GM21367 (cell line): ENCODE data around the gene CELSR2.
"Not testable (repeated sequence)": the region's sequence is repeated elsewhere in the genome, so short reads cannot be mapped to it uniquely, and the experiment has no call there.

ENCODE experiments used
- ATAC-seq: cut with Tn5 transposase; IDR thresholded peaks from one replicate; pipeline ENCODE4 v1.9.1; 2021; ENCODE audit not compliant: unreplicated experiment

The CELSR2 gene

DNA sequence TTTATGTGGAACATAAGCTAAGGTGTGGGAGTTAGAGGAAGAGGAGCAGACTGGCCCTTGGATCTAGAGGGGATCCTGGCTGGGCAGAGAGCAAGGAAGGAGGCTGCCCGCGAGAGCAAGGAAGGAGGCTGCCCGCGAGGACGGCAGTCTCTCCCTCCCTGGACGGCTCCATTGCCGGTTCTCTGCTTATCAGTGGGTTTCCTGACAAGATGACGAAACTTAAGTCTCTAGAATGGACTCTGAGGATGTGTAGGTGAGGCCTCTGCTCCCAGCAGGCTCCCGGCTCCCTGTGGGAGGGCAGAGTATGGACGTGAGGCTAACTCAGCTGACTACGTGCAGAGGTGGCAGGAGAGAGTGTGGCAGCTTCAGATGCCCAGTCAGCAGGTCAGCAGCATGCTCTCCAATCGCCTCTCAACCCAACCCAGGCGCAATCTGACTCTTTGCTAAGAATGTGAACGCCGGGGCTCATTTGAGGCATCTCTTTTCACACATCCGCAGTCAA, 51.4 kb downstream of the CELSR2 start:
- ATAC-seq, result no peak

DNA sequence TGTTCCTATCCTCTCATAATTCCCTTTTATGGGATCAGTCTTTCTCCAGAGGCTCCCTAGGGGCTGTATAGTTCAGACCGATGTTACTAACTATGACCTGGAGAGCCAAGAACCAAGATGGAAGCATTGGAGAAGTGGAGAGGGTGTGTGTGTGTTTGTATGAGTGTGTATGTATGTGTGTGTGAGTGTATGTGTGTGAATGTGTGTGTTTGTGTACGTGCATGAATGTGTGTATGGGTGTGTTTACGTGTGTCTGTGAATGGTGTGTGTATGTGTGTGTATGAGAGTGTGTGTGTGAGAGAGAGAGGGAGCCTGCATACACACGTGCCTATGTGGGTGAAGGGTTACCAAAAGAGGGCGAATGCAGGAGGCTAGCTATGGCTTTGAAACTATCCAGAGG, 52.5 kb downstream of the CELSR2 start:
- ATAC-seq, result no peak

DNA sequence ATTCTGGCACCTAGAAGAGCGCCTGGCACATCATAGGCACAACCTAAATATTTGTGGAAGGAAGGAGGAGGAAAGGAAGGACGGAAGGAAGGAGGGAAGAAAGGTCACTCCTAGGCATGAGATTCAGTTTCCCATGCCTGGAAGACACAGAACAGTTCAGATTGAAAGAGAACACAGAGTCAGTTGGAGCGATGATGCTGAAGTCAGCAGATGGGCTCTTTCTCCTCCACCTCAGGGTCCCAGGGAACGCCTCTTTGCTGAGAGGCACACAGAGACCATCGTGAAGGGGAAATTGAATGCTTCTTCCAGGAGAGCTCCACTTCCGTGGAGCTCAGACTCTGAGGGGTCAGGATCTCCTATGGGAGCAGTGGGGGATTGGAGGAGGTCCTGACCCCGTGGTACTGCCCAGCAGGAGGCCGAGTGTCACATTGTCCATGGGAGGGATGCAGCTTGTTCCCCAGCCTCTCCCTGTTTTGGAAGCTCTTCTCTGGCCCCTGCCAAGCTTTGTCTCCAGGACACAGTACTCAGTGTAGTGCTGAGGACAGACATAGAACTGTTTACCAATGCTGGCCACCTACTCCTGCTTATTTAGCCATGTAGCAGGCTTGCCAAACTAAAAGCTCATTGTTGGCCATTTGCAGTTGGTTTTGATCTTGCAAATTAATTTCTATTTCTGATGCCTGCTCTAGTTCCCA, 55.0 kb downstream of the CELSR2 start:
- ATAC-seq, result no peak

DNA sequence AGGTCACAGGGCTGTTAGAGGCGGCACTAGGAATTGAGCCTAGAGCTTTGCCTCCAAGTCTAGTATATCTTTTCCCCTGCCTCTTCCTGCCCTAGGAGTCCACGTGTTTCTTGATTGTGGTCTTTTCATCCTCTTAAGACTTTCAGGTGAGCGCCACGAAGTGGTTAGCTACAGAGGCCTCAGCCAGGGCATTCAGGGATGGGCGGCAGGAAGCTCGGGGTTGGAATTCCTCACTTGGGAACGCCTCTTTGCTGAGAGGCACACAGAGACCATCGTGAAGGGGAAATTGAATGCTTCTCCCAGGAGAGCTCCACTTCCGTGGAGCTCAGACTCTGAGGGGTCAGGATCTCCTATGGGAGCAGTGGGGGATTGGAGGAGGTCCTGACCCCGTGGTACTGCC, 56.7 kb downstream of the CELSR2 start:
- not testable (repeated sequence) for ATAC-seq

DNA sequence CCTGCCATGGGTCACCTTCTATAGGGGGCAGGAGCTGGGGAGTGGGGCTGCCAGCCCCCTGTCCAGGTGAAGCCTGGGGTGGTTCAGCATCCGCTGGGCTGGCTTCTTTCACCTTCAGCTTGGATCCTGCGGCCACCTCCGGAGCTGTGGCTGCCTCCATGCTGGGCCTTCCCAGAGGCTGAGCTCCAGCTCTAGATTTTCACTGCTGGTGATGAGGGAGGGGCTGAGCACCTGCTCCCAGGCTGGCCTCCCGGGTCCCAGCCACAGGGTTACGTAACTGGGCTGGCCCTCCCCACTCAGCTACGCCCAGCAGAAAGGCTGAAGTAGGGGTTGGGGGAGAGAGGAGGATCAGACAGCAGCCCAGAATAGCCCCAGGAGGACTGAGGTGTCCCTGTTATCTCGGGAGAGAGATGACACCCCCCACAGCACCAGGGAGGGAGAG, 57.5 kb downstream of the CELSR2 start, which contains the start of gene MYBPHL:
MYBPHL (minus strand) TSS at position 180 of the 442 bp plus-strand sequence; CDS start at position 160, 20 bp downstream.
- no peak for ATAC-seq

DNA sequence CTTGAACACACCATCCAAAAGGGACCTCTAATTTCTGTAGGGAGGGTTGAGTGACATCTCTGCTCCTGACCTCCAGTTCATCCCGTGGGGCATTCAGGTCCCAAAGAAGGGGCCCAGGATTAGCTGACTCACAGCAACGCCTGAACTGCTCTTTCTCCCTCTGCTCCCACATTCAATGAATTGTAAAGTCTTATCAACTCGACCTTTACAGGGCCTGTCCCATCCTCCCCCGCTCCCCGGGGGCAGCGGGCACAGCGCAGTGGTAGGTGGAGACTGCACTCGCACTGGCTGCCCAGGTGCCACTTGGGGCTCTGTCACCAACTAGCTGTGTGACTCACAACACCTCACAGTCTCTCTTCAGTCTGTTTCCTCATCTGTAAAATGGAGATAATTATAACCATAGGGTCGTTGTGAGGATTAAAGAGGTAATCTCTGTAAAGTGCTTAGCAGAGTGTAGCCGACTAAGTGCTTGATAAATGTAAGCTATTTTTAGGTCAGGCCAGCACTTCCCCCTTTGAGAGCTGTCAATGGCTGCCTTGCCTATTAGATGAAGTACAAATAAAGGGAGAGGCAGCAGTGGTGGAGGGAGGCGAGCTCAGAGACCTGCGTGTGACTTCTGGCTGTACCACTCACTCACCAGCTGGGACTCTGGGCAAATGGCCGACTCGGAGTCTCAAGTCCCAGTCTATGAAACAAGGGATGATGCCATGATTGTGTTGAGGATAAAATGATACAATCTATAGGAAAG, 58.1 kb downstream of the CELSR2 start:
- no peak for ATAC-seq

DNA sequence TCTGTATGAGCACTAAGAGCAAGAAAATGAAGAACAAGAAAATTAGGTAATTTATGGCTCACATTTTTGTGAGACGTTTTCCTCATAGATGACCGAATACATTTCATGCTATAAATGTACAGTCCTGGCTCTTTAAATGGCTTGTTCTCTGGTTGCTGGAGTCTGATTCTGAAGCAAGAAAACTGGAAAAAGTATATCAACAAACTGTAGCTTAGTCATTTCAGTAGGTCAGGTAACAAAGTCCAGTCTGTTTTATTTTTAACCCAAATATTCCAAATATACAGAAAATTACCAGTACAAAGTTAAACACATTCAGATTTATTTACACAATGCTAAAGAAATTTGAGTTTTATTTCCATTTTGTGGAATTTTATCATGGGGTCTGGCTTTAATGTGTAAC, 60.0 kb downstream of the CELSR2 start:
- no peak for ATAC-seq

DNA sequence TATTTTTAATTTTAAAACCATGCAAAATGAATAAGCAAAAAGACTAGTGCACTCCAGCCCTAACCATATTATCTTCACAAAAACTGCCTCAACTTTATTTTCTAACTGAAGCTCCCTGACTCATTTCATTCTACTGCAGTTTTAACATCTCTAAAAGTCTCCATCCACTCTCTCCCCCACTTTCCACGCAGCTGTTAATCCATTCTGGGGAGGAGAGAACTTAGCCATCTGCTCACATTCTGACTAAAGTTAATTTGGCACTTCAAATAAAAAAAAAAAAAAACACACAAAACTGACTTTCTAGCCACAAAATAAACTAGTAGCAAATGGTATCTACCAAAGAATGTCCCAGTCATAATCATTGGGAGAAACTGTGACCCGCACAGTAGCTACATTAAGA, 62.9 kb downstream of the CELSR2 start:
- no peak for ATAC-seq

DNA sequence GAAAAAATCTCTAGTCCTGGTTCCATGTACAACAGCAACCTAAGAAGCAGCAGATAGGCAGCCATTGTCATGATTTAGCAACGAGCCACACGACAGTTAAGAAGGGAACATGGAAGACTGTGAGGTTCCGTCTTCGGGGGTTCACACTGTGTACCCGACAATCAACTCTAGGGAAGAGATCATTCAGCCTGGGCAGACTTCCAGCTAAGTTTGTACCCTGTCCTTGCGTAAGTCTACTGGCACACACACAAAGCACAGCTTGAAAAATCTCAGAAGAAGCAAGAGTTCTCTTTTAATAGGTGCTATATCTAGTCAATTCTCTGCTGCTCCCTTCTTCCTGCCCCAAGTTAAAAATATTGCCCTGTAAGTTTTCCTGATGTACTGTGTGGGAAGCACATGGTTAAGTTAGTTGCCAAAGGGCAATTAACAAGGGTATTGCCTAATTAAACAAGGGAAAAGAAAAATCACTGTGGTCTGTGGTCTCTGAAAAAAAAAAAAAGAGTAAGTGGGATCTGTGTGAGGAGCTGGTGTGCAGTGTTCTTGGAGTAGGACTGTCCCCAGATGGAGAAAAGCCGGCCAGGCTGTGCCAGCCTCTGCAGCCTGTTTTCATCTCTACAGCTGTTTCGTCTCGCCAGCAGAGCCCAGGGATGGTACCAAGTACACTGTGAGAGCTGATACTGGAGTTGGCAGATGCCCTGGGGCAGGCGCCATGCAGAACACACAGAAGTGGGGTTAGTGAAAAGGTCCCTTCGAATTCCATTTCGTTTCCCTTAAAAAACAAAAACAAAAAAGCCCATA, 63.8 kb downstream of the CELSR2 start:
- no peak for ATAC-seq

DNA sequence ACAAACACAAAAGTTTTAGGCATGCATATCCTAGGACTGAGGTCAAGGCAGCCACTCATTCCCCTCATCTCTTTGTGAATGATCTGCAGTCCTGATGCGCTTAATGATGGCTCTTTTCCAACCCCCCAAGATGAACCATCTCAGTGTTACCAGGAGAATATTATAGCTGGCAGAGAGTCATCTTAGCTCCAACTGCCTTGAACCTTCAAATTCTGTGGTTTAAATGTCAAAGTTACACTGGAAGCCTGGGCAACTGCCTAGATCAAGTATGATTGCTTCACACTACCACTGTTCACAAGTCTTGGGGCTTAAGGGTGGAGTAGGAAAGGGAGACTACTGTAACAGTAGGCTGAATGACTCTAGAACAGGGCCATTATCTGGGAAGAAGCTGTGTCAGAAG, 65.5 kb downstream of the CELSR2 start:
- no peak for ATAC-seq

DNA sequence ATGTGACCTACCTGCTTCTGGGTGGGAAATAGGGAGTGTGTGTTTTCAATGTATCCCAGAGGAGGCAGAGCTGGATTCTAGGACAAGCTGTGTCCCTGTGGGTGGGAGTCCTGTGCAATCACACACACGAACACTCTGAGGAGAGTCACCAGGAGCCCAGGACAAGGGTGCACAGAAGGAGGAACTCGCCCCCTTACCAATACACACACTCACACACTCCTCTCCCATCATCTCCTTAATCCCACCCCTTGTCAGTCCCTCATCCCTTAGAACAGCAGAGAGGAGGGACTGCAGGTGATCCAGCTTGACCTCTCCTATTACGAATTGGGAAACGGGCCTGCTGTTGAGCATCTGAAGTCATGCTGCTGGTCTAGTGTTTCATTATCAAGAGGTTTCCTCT, 65.9 kb downstream of the CELSR2 start:
- no peak for ATAC-seq

DNA sequence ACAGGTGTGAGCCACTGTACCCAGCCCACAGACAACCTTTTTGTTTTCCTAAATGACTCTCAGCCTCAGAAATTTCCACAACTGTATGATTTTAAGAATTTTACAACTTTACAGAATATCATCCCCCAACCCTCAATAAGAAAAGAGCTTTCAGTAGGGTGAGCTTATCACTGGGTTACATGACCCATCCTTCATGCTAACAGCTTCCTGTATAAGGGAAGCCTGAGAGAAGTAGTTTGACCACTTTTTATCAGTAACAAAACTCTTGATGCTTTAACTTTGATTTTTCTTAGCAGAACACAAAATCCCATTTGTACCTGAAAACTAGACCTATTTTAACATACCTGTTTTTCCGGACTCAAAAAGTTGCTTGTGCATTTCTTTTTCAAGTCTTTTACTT, 67.2 kb downstream of the CELSR2 start:
- no peak for ATAC-seq

DNA sequence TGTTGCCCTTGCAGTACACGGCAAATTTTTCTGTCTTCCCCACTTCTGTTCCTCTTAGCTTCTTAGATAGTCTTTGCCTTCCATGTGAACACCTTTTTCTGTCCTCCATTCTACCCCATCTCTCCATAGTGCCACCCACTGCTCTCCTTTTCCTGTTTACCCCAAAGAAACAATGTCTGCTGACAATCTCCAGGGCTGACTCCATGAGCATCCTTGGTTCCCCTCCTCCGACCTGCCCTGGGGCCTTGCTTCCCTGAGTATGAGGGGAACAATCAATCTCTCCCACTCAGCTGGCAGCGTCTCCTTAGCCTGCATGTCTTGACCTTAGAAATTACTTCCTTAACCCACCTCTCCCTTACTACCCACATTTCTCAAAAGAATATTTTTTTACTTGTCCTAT, 69.8 kb downstream of the CELSR2 start:
- ATAC-seq, result no peak

DNA sequence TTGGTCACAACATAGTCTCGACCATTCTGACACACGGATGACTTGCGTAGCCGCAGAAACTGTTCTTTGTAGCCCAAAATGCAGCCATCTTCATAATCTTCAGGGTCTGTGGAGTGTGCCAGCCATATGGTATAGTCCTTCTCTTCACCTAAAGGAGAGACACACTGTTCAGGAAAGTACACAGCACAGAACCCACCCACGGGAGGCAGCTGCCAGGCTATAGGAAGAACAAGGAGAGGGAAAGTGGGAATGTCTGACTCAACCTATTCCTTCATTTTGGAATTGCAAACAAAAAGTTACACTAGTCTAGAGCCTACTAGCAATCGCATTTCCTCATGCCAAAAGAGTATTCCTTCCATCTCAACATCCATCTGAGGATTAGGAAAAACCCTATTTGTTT, 73.6 kb downstream of the CELSR2 start:
- ATAC-seq, result no peak
